ENCODE measurements around the gene ALKBH5. TPM values are rescaled to one million over a fixed set of nuclear protein-coding genes. Genes with fewer than 3 reads are reported as not detected.

The ALKBH5 gene
- total and polyA plus RNA-seq, 8 donors = 53.6 to 99.6 (median 63.1) TPM

GRCh38 chr17:18225642-18226283 lies 42.1 kb downstream of the ALKBH5 start:
- H3K27ac ChIP-seq = no peak overlapping the region
- intact Hi-C loops (cut with DNase I) = no loop called here
- H3K4me3 ChIP-seq = peak overlapping the region; percentile 56 to 59
- TF ChIP-seq CTCF (IDR thresholded peaks at IDR 0.05) = no peak
- no peaks in the 10 kb centered on the region for H3K36me3 ChIP-seq
- no peaks in the 10 kb centered on the region for H3K27me3 ChIP-seq
- H3K9me3 ChIP-seq = no peaks in the 10 kb centered on the region
- peaks cover 7 to 22% of the 10 kb centered on the region in 2 donors for H3K4me1 ChIP-seq
- ATAC-seq (peak; percentile 7), DNase-seq (no peak)

- H3K27ac ChIP-seq = no peak overlapping the region
- no peak for ATAC-seq
- no peak for TF ChIP-seq CTCF (IDR thresholded peaks at IDR 0.05)
Observed at GRCh38 chr17:18226284-18226945, 42.8 kb downstream of the ALKBH5 start.

GRCh38 chr17:18227635-18228034 lies 44.0 kb downstream of the ALKBH5 start:
- Histone ChIP-seq H3K27ac (no peak overlapping the region), H3K9me3 (no peaks in the 10 kb centered on the region), H3K4me3 (no peak overlapping the region), H3K36me3 (no peaks in the 10 kb centered on the region), H3K4me1 (peaks cover 7 to 22% of the 10 kb centered on the region in 2 donors), H3K27me3 (no peaks in the 10 kb centered on the region)
- DNase-seq (no peak), ATAC-seq (no peak)
- TF ChIP-seq CTCF (IDR thresholded peaks at IDR 0.05) = no peak
- intact Hi-C loops (cut with DNase I) = no loop called here

More at GRCh38 chr17:18226284-18226945, 42.8 kb downstream of the ALKBH5 start:
- no peaks in the 10 kb centered on the region for H3K27me3 ChIP-seq
- no peak for DNase-seq
- H3K4me1 ChIP-seq = peaks cover 7 to 22% of the 10 kb centered on the region in 2 donors
- H3K9me3 ChIP-seq = no peaks in the 10 kb centered on the region
- no peaks in the 10 kb centered on the region for H3K36me3 ChIP-seq
- H3K4me3 ChIP-seq = peak overlapping the region; percentile 56 to 59
- intact Hi-C loops (cut with DNase I) = no loop called here

GRCh38 chr17:18228176-18228682 lies 44.6 kb downstream of the ALKBH5 start:
- no peak overlapping the region for H3K4me3 ChIP-seq
- peaks cover 7 to 22% of the 10 kb centered on the region in 2 donors for H3K4me1 ChIP-seq
- H3K9me3 ChIP-seq = no peaks in the 10 kb centered on the region
- no peak overlapping the region for H3K27ac ChIP-seq
- peaks cover 0 to under 1% of the 10 kb centered on the region in 2 donors for H3K36me3 ChIP-seq
- DNase-seq = no peak
- no peak for ATAC-seq
- intact Hi-C loops (cut with DNase I) = no loop called here
- no peak for TF ChIP-seq CTCF (IDR thresholded peaks at IDR 0.05)
- no peaks in the 10 kb centered on the region for H3K27me3 ChIP-seq

GRCh38 chr17:18229254-18229653 lies 45.6 kb downstream of the ALKBH5 start:
- Histone ChIP-seq H3K4me3 (no peak overlapping the region), H3K27me3 (no peaks in the 10 kb centered on the region), H3K4me1 (peaks cover 7 to 22% of the 10 kb centered on the region in 2 donors), H3K36me3 (peaks cover 0 to 11% of the 10 kb centered on the region in 2 donors), H3K27ac (no peak overlapping the region), H3K9me3 (no peaks in the 10 kb centered on the region)
- TF ChIP-seq CTCF (IDR thresholded peaks at IDR 0.05) = no peak
- ATAC-seq (no peak), DNase-seq (no peak)
- intact Hi-C loops (cut with DNase I) = no loop called here
